RWPE1 (cell line): ENCODE measurements around the gene C10orf71.

Experiments used
- CTCF ChIA-PET: fragments of 350-600 bp; sonication (Branson Sonifier 250); formaldehyde crosslinking; extraction: SDS; loops from one replicate; lab custom pipeline; 2021; lab: Yijun Ruan, JAX
- POLR2A ChIA-PET: fragments of 400-600 bp; formaldehyde crosslinking; extraction: SDS; loops from one replicate; lab custom pipeline; 2020; ENCODE audit warnings: antibody characterized with exemption; ENCODE audit not compliant: low non-redundant PET; lab: Yijun Ruan, JAX
- DNase-seq: peaks from one replicate; pipeline ENCODE4 v3.0.0; 2012; ENCODE audit warnings: low spot score
- H3K27ac ChIP-seq: fragments of 450-650 bp; 2 replicates; pipeline ENCODE4 v1.5.1; 2017
- TF ChIP-seq, protein P1 (sequence below): fragments of 450-650 bp; conservative IDR thresholded peaks from 2 replicates; pipeline ENCODE4 v1.5.1; 2017; ENCODE audit warnings: low read depth, mild to moderate bottlenecking

C10orf71 gene

DNA sequence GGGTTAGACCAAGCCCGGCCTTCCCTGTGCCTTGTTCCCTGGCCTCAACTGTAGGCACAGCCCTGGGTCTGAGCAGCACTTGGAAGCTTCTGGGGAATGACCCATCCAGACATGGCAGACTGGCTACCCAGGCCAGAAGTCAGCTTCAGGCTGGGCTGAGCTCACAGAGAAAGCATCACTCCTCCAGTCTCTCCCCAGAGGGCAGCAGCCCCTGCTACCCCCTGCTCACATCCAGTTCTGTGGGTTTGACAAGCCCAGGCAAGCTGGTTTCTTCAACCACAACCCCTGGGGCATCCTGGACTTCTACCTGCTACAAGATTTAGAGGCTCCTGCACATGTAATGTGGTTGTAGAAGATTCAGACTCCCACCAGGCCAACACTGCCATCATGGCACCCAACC lies 9.0 kb downstream of the C10orf71 start:
- TF ChIP-seq, protein P1, sequence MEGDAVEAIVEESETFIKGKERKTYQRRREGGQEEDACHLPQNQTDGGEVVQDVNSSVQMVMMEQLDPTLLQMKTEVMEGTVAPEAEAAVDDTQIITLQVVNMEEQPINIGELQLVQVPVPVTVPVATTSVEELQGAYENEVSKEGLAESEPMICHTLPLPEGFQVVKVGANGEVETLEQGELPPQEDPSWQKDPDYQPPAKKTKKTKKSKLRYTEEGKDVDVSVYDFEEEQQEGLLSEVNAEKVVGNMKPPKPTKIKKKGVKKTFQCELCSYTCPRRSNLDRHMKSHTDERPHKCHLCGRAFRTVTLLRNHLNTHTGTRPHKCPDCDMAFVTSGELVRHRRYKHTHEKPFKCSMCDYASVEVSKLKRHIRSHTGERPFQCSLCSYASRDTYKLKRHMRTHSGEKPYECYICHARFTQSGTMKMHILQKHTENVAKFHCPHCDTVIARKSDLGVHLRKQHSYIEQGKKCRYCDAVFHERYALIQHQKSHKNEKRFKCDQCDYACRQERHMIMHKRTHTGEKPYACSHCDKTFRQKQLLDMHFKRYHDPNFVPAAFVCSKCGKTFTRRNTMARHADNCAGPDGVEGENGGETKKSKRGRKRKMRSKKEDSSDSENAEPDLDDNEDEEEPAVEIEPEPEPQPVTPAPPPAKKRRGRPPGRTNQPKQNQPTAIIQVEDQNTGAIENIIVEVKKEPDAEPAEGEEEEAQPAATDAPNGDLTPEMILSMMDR, result no peak
- POLR2A ChIA-PET, result no interaction called here
- CTCF ChIA-PET, result interaction anchor here (0.7 kb wide), 1 partner anchor 11 kb away, joined by 3 read pairs; no protein-coding TSS in a partner anchor
- H3K27ac ChIP-seq, result no peak overlapping the region
- DNase-seq, result peak; percentile 19

DNA sequence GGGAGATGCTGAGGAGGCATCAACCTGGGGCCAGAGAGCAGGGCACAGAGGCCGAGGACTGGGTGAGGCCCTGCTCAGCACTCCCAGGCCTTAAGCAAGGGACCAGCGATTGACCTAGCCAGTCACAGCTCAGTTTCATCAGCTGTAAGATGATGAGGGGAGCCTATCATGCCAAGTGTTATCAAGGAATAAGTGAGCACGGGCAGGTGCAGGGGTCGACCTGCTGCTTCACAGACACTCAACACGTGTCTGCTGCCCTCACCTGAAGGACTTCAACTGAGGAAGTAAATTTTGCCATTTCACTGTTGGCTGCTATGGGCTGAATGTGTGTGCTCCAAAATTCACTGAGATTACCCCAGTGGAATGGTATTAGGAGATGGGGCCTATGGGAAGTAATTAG lies 9.9 kb downstream of the C10orf71 start:
- H3K27ac ChIP-seq, result no peak overlapping the region
- ChIA-PET POLR2A (no interaction called here), CTCF (no interaction called here)
- no peak for DNase-seq
- TF ChIP-seq, protein P1, result no peak

DNA sequence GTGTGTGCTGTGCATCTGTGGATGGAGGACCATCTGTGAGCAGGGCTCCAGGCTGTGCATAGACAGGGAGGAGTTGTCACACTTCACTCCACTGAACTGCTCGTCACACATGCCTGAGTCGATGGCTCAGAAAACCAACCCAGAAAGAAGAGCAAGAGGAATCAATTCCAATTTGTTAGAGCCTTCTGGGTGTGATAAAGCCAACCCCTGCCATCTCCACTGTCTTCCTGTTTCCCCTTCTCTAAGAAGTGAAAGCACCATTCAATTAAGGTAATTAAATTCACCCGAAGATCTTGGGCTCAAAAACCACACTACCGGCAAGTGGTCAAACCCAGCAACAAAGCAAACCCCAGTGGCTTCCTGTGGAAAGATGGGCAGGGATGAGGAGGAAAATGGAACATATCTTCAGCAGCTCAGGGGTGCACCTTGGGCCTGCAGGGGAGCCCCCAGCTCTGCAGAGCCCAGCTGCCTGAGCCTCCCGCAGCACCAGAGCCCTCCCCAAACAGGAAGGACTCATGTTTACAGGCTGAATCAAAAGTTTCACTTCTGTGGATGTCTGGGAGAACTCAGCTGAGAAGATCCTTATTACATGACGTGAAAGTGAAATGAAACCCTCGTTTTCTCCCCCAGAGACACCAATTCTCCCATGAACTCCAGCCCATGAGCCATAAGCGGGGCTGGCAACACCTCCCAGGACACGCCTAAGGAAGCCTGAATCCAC lies 10.9 kb downstream of the C10orf71 start:
- TF ChIP-seq, protein P1, result no peak
- DNase-seq, result no peak
- ChIA-PET POLR2A (no interaction called here), CTCF (no interaction called here)
- no peak overlapping the region for H3K27ac ChIP-seq

DNA sequence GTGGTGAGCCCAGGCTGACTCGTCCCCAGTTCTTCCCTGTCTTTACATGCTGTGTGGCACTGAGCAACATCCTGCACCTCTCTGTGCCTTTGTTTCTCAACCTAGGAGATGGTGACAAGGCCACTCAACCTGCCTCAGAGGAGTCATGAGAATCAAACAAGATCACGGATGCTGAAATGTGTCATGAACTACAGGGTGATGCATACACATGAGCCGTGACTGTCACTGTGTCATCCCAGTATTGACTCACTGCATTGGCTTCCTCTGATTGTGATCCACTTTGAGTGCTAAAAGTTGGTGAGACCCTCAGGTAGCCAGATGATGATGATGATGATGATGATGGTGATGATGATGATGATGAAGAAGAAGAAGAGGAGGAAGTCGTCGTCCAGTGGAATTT lies 11.5 kb downstream of the C10orf71 start:
- ChIA-PET POLR2A (no interaction called here), CTCF (no interaction called here)
- TF ChIP-seq, protein P1, result no peak
- no peak for DNase-seq
- H3K27ac ChIP-seq, result no peak overlapping the region

DNA sequence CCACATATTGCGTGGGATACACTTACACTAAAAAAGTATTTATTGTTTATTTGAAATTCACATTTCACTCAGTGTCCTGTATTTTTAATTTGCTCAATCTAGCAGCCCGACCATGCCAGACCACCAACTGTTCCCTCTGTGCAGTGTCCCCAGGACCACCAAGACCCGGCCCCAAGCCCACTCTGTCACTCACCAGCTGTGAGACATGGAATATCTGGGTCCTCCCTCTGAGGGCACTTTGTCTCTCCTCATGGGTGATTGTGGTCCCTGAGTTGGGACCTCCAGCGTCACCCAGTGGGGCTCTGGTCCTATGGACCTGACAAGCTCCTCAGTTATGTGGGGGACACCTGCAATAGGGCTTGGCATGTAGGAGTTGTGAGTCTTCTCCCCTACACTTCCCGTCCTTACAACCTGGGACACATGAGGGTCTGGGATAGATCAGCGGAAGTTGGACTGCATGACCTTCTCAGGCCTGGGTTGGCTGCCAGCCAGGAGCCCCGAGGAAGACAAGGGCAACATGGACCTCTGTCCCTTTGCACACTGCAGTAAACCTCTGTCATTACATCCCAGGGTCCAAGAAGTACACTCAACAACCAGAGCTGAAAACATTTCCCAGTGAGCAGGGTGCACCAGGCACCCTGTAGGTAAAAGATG lies 12.1 kb downstream of the C10orf71 start:
- ChIA-PET POLR2A (no interaction called here), CTCF (no interaction called here)
- no peak overlapping the region for H3K27ac ChIP-seq
- DNase-seq, result no peak
- TF ChIP-seq, protein P1, result no peak

DNA sequence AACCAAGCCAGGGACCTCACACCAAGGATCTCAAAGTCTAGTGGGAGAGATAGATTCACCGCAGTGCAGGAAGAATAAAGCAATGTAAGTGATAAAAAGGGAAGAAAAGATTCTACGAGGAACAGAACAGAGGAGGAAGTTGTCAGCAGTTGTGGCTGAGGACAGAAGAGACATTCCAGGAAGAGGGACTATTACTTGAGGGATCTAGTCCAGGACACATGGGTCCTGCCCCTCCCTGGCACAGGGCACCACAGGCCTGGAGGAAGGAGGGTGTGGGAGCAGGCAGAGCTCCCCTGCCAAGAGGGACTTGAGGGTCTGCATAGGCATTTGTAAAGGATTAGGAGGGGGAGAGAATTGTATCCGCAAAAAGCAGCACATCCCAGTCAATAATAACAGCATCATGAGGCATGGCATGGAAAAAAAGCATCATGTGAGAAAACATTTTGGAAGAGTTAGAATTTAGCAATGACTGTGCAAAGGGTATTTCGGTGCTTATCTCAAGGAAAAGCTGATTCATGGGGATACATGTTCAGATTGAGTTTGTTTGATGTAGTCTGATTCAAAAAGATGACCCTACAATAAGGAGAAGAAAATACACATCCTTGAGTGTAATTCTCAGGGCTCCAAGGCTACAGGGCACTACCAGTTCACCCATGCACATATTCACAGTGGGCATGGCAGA lies 12.7 kb downstream of the C10orf71 start:
- POLR2A ChIA-PET, result no interaction called here
- TF ChIP-seq, protein P1, result no peak
- CTCF ChIA-PET, result no interaction called here
- DNase-seq, result no peak
- H3K27ac ChIP-seq, result no peak overlapping the region
